Bronchial epithelial cell (primary cell): Measurements from ENCODE around the gene DMRTB1. TPM values are rescaled to one million over a fixed set of nuclear protein-coding genes. Genes with fewer than 3 reads are reported as not detected.

Experiments used
- DNase-seq: peaks from one replicate; pipeline ENCODE4 v3.0.0-alpha.2; 2010; ENCODE audit warnings: low read depth
- FAIRE-seq: peaks from 2 replicates; lab custom pipeline; 2011; peaks lifted over from hg19 to GRCh38; lab: Jason Lieb, UNC
- H3K27me3 ChIP-seq: 2 replicates; pipeline ENCODE4 v1.5.1; 2011; ENCODE audit warnings: low read length; ENCODE audit not compliant: control insufficient read depth, insufficient read depth
- H3K36me3 ChIP-seq: 2 replicates; pipeline ENCODE4 v1.5.1; 2011; ENCODE audit warnings: low read length; ENCODE audit not compliant: control insufficient read depth, insufficient read depth
- H3K4me3 ChIP-seq: 2 replicates; pipeline ENCODE4 v1.5.1; 2011; ENCODE audit warnings: mild to moderate bottlenecking, low read depth, low read length, control low read depth
- CTCF ChIP-seq: IDR thresholded peaks from 2 replicates; pipeline ENCODE4 v1.5.1; 2011; ENCODE audit warnings: mild to moderate bottlenecking, moderate library complexity, low read length, control low read depth, inconsistent platforms; ENCODE audit not compliant: insufficient read depth, severe bottlenecking
- total RNA-seq: library from RNA; depleted of rRNA; stranded (reverse); fragments of >200 nt; gene quantifications from 2 replicates; pipeline ENCODE4 v1.2.1, GENCODE V29; 2014

DMRTB1 gene
- not detected in 2 replicates for total RNA-seq

DNA sequence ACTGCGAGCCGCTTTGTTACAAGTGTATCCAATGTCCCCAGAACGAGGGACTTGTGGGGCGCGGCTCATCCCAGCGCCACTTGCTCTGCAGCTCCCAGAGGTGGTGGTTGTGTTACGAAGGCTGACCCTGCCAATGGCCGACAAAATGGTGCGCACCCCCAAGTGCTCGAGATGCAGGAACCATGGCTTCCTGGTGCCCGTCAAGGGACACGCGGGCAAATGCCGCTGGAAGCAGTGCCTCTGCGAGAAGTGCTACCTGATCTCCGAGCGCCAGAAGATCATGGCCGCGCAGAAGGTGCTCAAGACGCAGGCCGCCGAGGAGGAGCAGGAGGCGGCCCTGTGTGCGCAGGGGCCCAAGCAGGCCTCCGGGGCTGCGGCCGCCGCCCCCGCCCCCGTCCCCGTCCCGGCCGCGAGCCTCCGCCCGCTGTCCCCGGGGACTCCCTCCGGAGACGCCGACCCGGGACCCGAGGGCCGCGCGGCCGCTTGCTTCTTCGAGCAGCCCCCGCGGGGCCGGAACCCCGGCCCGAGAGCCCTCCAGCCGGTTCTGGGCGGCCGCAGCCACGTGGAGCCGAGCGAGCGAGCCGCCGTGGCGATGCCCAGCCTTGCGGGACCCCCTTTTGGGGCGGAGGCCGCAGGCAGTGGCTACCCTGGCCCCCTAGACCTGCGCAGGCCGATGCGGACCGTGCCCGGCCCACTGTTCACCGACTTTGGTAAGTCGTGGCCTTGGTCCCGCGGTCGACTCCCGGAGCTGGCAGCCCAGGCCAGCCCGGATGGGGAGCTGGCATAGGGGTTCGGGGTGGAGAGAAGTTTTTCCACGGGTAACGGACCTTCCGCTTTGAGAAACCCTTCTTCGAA, at the start of gene DMRTB1:
Gene DMRTB1, plus strand, starts transcription at position 79 of the 855 bp plus-strand sequence. Its CDS starts 55 bp downstream, at position 134.
- Histone ChIP-seq H3K27me3 (peaks cover 3% of the 10 kb centered on the region), H3K4me3 (no peak within 1 kb of the TSS), H3K36me3 (no peaks in the 10 kb centered on the region)
- DNase-seq (no peak), FAIRE-seq (no peak)
- TF ChIP-seq CTCF: no peak

- Histone ChIP-seq H3K4me3 (no peak overlapping the region), H3K36me3 (no peaks in the 10 kb centered on the region), H3K27me3 (peaks cover 7% of the 10 kb centered on the region)
- DNase-seq: no peak
- peak; percentile 89 for FAIRE-seq
- no peak for TF ChIP-seq CTCF
These were observed 49.5 kb upstream of the DMRTB1 start for GRCh38 chr1:53409695-53410094.

GRCh38 chr1:53410100-53410541, 49.1 kb upstream of the DMRTB1 start:
- no peak for TF ChIP-seq CTCF

DNA sequence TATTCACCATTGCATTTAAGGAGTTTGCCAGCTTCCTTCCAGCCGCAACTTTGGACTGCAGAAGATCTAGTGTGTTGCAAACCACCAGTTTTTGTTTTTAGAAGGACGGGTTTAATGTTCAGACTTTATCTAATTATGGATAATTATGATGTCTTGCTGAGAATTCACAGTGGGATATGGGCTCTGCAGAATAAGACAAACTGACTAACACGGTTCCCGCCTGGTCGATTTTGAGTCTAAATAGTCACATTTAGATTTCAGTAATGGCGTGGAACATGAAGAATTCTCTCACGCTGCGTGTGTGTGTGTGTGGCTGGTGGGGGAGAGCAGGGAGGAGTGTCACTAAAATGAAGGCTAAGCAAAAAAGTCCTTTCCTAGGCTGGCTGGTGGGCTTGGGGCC, 48.5 kb upstream of the DMRTB1 start:
- Histone ChIP-seq H3K36me3 (no peaks in the 10 kb centered on the region), H3K27me3 (peaks cover 4% of the 10 kb centered on the region), H3K4me3 (no peak overlapping the region)
- TF ChIP-seq CTCF: no peak
- DNase-seq (no peak), FAIRE-seq (no peak)

More at GRCh38 chr1:53410100-53410541, 49.1 kb upstream of the DMRTB1 start:
- Histone ChIP-seq H3K27me3 (peaks cover 5% of the 10 kb centered on the region), H3K4me3 (no peak overlapping the region), H3K36me3 (no peaks in the 10 kb centered on the region)
- FAIRE-seq: no peak
- no peak for DNase-seq

- H3K36me3 ChIP-seq: no peaks in the 10 kb centered on the region
- no peak for DNase-seq
- no peak for TF ChIP-seq CTCF
These were observed 47.6 kb upstream of the DMRTB1 start for GRCh38 chr1:53411541-53412152.

More at GRCh38 chr1:53411541-53412152, 47.6 kb upstream of the DMRTB1 start:
- no peak overlapping the region for H3K4me3 ChIP-seq
- no peak for FAIRE-seq
- H3K27me3 ChIP-seq: peaks cover 2% of the 10 kb centered on the region
